ENCODE measurements around the gene EFNA5. TPM values are rescaled to one million over a fixed set of nuclear protein-coding genes. Genes with fewer than 3 reads are reported as not detected.

EFNA5 gene
- total RNA-seq, 4 donors from 2014 or later = 2.8 to 5.7 (median 3.7) TPM

DNA sequence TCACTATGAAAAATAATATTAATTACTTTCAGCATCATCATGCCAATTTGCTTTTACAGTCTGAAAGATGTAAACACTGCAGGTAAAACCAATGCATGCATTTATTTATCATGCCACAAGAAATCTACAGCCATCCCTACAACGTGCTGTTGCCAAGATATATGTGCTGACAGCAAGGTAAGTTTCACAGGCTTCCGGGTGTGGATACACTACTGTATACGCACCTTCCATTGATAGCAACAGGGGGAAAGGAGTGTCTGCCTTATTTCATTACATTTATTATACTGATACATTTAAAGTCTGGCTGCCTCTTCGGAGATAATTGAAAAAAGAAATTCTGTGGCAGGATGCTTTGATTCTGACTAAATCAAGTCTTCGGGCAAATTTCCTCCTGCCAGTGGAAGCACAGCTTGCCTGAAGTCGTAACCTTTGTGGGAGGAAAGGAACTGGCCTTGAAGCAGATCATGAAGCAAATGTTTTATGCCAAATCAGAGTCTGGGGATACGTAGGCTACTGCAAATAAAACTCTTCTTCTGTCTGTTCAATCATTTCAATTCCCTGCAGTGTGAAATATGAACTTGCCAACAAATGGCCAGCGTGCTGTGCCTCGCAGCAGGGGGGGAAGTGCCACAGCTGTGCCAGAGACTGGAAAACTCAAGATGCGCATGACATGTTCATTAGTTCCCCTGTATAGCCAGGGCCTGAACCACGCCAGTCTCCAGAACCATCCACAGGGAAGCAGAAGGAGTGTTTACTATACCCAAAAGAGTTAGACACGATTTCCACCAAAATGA is 268.1 kb downstream of the EFNA5 start:
- intact Hi-C loops (cut with DNase I) = no loop called here
- no peak for DNase-seq (ENCODE audit: extremely low spot score)
- Histone ChIP-seq H3K4me3 (no peak overlapping the region), H3K4me1 (no peaks in the 10 kb centered on the region), H3K9me3 (no peaks in the 10 kb centered on the region), H3K27ac (replicated peaks in 1 of 4) (no peak overlapping the region), H3K36me3 (no peaks in the 10 kb centered on the region), H3K27me3 (no peaks in the 10 kb centered on the region)
- no peak for TF ChIP-seq POLR2A (IDR thresholded peaks at IDR 0.05; ENCODE audit: low read depth)
- TF ChIP-seq, protein P1, sequence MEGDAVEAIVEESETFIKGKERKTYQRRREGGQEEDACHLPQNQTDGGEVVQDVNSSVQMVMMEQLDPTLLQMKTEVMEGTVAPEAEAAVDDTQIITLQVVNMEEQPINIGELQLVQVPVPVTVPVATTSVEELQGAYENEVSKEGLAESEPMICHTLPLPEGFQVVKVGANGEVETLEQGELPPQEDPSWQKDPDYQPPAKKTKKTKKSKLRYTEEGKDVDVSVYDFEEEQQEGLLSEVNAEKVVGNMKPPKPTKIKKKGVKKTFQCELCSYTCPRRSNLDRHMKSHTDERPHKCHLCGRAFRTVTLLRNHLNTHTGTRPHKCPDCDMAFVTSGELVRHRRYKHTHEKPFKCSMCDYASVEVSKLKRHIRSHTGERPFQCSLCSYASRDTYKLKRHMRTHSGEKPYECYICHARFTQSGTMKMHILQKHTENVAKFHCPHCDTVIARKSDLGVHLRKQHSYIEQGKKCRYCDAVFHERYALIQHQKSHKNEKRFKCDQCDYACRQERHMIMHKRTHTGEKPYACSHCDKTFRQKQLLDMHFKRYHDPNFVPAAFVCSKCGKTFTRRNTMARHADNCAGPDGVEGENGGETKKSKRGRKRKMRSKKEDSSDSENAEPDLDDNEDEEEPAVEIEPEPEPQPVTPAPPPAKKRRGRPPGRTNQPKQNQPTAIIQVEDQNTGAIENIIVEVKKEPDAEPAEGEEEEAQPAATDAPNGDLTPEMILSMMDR (IDR thresholded peaks at IDR 0.05) = no peak
- WGBS = 88% methylated on average over 11 of the region's 12 CpGs

DNA sequence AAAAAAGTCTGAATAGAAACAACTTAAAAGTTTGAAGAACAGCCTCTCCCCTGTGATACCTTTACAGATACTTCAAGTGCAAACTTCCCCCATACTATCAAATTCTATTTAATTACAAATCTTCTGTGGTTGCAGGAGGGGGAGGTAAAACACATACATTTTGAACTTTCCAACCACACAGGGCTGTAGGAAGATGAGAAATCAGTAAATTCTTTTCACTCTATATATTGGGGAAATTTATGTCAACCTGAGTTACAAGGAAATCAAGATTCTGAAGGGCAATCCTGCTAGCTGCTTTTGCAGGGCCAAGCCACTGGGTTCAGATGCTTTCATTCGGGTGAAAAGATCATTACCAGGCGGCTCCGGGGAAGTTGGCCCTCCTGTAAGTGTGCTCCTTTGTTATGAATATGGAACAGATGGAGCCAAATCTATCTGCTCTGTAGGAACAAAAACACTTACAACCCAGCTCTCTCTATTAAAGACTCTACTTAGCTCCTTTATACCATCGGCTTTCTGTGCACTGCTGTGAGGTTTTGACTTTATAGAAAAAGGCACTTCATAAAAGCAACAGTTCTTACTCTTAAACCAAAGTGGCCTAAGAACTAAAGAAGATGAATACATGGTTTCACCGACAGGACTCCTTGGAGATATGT is 269.1 kb downstream of the EFNA5 start:
- DNase-seq (ENCODE audit: extremely low spot score) = no peak
- Histone ChIP-seq H3K4me3 (no peak overlapping the region), H3K27ac (replicated peaks in 1 of 4) (no peak overlapping the region), H3K9me3 (no peaks in the 10 kb centered on the region), H3K4me1 (no peaks in the 10 kb centered on the region), H3K36me3 (no peaks in the 10 kb centered on the region), H3K27me3 (no peaks in the 10 kb centered on the region)
- TF ChIP-seq POLR2AphosphoS5 (IDR thresholded peaks at IDR 0.05) = no peak
- TF ChIP-seq POLR2A (IDR thresholded peaks at IDR 0.05; ENCODE audit: low read depth) = no peak
- TF ChIP-seq EP300 (IDR thresholded peaks at IDR 0.05) = no peak
- TF ChIP-seq, protein P1 (IDR thresholded peaks at IDR 0.05) = no peak
- WGBS = 85% methylated on average over 5 of the region's 5 CpGs
- intact Hi-C loops (cut with DNase I) = no loop called here

DNA sequence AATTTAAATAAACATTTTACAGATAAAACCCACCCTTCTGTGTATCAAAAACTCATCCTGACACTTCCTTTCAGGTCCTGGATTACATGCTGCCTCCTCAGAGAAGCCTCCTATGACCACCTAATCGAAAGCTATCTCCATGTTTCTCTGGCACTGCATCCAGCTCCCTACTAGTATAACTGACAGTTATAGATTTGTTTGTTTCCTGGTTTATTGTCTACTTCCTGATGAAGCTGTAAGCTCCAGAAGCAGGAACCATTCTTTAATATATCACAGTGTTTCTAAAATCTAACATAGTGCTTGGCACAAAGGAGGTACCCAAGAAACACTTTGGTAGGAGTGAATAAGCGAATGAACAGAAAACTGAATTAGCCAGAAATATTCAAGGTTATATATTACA is 270.4 kb downstream of the EFNA5 start:
- DNase-seq (ENCODE audit: extremely low spot score) = no peak
- intact Hi-C loops (cut with DNase I) = no loop called here
- no peaks in the 10 kb centered on the region for H3K4me1 ChIP-seq
- H3K27ac ChIP-seq (replicated peaks in 1 of 4) = no peak overlapping the region
- WGBS = 92% methylated on average over 2 of the region's 2 CpGs
- no peaks in the 10 kb centered on the region for H3K9me3 ChIP-seq
- no peaks in the 10 kb centered on the region for H3K27me3 ChIP-seq
- no peak overlapping the region for H3K4me3 ChIP-seq
- TF ChIP-seq POLR2A (IDR thresholded peaks at IDR 0.05; ENCODE audit: low read depth) (no peak), POLR2AphosphoS5 (IDR thresholded peaks at IDR 0.05) (no peak), EP300 (IDR thresholded peaks at IDR 0.05) (no peak)
- TF ChIP-seq, protein P1 (IDR thresholded peaks at IDR 0.05) = no peak
- no peaks in the 10 kb centered on the region for H3K36me3 ChIP-seq

DNA sequence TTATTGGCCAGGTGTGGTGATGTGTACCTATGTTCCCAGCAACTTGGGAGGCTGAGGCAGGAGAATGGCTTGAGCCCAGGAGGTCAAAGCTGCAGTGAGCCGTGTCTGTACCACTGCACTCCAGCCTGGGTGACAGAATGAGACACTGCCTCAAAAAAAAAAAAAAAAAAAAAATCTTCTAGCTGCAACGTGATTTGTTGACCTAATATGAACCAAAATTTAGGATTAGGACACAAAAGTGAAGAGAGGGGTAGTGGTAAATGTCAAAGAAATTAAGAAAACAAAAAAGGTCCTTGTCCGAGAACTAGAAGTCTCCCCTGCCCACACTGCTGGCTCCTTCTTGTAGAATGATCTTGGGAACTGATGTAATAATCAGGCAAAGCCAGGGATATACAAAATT is 272.0 kb downstream of the EFNA5 start:
- TF ChIP-seq EP300 (IDR thresholded peaks at IDR 0.05) (no peak), POLR2A (IDR thresholded peaks at IDR 0.05; ENCODE audit: low read depth) (no peak), POLR2AphosphoS5 (IDR thresholded peaks at IDR 0.05) (no peak)
- TF ChIP-seq, protein P1 (IDR thresholded peaks at IDR 0.05) = no peak
- Histone ChIP-seq H3K27ac (replicated peaks in 1 of 4) (no peak overlapping the region), H3K4me1 (no peaks in the 10 kb centered on the region), H3K27me3 (no peaks in the 10 kb centered on the region), H3K9me3 (no peaks in the 10 kb centered on the region), H3K36me3 (no peaks in the 10 kb centered on the region), H3K4me3 (no peak overlapping the region)
- 89% methylated on average over 3 of the region's 3 CpGs for WGBS
- no peak for DNase-seq (ENCODE audit: extremely low spot score)
- intact Hi-C loops (cut with DNase I) = no loop called here
